HepG2 (cell line): ENCODE data around the gene TLCD5.

Experiments
- HBP1 ChIP-seq: IDR thresholded peaks from 2 replicates; pipeline ENCODE4 v1.6.1; 2016; ENCODE audit warnings: low read depth, control low read depth
- MYNN ChIP-seq: sonication (generic); formaldehyde crosslinking; IDR thresholded peaks from 2 replicates; pipeline ENCODE4 v1.4.0; 2020; ENCODE audit warnings: mild to moderate bottlenecking, low read depth, missing genetic modification reagents
- RELA ChIP-seq: sonication (generic); formaldehyde crosslinking; IDR thresholded peaks from 2 replicates; pipeline ENCODE4 v1.4.0; 2020; ENCODE audit warnings: missing genetic modification reagents
- ZBTB34 ChIP-seq: sonication (generic); formaldehyde crosslinking; IDR thresholded peaks from 2 replicates; pipeline ENCODE4 v1.8.0; 2022; ENCODE audit warnings: mild to moderate bottlenecking, missing genetic modification reagents
- ZNF549 ChIP-seq: sonication (generic); formaldehyde crosslinking; IDR thresholded peaks from 2 replicates; pipeline ENCODE4 v1.5.0; 2020; ENCODE audit warnings: missing genetic modification reagents

GRCh38 chr11:120318906-120319305 is 6.2 kb upstream of the TLCD5 start:
- TF ChIP-seq ZNF549 (CRISPR knock-in tag) = no peak
- TF ChIP-seq HBP1 (CRISPR knock-in tag) = no peak
- no peak for TF ChIP-seq RELA (CRISPR knock-in tag)
- TF ChIP-seq ZBTB34 (CRISPR knock-in tag) = no peak
- TF ChIP-seq MYNN (CRISPR knock-in tag) = no peak
